C4-2B (cell line): ENCODE data around the gene CST7.

Experiments
- H3K27ac ChIP-seq: fragments of 450-650 bp; 2 replicates; pipeline ENCODE4 v1.5.1; 2017
- ZFX ChIP-seq: fragments of 450-650 bp; IDR thresholded peaks from 2 replicates; pipeline ENCODE4 v1.6.1; 2017
- TF ChIP-seq, protein P1 (sequence below): fragments of 450-650 bp; conservative IDR thresholded peaks from 2 replicates; pipeline ENCODE4 v1.5.1; 2017; ENCODE audit warnings: mild to moderate bottlenecking

Gene CST7

DNA sequence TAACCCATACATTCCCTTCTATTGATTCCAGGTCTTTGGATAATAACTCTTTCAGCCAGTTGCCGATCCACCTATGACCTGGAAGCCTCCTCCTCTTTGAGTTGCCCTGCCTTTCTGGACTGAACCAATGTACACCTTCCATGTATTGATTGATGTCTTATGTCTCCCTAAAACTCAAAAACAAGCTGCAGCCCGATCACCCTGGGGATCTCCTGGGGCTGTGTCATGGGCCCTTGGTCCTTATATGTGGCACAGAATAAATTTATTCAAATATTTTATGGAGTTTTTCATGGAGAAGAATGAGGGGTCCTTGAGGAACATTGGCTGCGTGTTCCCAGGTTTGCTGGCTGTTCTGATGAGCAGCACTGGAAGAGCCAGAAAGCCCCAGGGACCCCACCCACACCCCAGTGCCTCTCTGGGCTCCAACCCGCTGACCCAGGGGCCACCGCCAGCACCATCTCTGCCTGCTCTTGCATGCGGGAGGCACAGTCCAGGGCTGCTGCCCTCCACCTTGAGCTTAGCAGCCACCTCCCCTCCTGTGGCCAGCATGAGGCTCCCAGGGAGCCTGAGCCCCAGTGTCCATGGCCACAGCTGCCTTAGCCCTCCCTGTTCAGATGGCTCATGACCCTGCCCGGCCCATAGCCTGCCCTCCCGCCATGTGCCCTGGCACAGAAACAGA, 36.5 kb upstream of the CST7 start:
- TF ChIP-seq, protein P1, sequence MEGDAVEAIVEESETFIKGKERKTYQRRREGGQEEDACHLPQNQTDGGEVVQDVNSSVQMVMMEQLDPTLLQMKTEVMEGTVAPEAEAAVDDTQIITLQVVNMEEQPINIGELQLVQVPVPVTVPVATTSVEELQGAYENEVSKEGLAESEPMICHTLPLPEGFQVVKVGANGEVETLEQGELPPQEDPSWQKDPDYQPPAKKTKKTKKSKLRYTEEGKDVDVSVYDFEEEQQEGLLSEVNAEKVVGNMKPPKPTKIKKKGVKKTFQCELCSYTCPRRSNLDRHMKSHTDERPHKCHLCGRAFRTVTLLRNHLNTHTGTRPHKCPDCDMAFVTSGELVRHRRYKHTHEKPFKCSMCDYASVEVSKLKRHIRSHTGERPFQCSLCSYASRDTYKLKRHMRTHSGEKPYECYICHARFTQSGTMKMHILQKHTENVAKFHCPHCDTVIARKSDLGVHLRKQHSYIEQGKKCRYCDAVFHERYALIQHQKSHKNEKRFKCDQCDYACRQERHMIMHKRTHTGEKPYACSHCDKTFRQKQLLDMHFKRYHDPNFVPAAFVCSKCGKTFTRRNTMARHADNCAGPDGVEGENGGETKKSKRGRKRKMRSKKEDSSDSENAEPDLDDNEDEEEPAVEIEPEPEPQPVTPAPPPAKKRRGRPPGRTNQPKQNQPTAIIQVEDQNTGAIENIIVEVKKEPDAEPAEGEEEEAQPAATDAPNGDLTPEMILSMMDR, result no peak
- no peak for TF ChIP-seq ZFX

DNA sequence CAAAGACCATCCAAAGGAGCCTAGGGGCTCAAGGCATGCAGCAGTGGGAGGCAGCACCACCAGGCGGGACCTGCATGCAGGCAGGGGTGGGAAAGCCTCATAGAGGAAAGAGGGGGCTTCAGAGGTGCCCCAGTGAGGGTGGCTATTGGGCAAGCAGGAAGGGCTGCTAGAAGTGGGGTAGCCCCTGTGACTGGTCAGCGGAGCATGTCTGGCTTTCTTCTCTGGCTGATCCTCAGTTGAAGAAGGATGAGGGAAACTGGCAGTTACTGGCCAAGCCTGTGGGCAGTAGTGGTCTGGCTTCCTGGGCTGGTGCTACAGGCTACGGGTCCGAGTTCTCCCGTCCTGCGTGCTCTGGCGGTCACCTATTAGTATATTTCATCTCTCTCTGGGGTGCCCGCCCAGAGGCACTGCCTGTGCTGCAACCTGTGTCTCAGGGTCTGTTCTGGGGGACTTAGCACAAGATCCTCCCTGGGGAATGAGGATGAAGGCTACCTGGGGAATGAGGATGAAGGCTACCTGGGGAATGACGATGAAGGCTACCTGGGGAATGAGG, 35.9 kb upstream of the CST7 start:
- H3K27ac ChIP-seq, result no peak overlapping the region
- no peak for TF ChIP-seq ZFX
- TF ChIP-seq, protein P1, result no peak

More for the DNA sequence above, 36.5 kb upstream of the CST7 start:
- no peak overlapping the region for H3K27ac ChIP-seq

DNA sequence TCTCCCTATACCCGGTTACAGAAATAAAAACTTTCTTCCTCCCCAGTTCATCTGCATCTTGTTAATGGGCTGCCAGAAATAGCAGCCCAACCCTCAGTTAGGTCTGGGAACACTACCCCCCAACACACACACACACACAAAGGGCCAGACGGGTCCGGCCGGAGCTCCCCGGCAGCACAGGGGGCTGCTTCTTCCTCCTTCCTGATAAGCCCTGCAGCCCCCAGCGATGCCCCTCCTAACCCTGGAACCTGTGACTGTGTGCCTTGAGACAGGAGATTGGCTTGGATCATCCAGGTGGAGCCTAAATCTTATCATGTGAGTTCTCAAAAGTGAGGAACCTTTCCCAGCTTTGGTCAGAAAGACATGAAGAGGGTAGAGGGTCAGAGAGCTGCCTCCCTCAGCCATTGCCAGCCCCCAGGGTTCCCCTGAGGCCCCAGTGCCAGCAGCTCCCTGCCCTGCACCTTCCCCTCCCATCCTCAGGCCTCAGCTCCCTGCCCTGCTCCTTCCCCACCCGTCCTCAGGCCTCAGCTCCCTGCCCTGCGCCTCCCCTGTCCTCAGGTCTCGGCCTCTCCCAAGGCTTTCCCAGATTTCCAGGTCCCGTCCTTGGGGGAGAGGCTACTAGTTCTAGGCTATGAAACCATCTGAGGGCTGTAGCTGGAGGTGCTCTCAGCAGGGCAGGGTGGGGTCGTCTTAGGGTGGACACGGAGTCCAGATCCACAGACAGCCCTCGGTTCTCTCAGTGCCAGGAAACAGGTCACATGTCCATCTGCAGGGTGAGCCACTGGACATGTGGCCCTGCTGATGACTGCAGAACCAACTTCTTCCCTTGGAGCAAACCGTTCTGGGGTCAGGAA, 34.5 kb upstream of the CST7 start:
- no peak overlapping the region for H3K27ac ChIP-seq
- TF ChIP-seq, protein P1, result no peak
- TF ChIP-seq ZFX, result no peak

DNA sequence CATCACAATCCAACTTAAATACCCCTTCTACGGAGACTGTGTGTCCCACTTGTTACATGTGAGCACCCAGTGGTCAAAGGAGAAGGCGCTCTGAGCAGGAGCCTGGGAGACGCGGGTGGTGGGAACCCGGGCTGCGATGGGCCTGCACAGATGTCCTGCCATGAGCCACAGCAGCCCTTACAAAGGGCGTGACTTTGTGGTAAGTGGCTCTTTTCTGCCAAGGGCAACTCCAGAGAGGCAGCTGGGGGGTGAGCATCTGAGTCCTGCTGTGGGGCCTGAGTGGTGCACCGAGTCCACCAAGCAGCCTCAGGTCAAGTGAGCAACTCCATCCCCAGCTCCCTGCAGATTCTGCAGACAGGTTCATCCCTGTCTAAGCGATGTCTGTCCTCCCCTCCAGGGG, 33.6 kb upstream of the CST7 start:
- TF ChIP-seq, protein P1, result no peak
- no peak for TF ChIP-seq ZFX
- H3K27ac ChIP-seq, result no peak overlapping the region

DNA sequence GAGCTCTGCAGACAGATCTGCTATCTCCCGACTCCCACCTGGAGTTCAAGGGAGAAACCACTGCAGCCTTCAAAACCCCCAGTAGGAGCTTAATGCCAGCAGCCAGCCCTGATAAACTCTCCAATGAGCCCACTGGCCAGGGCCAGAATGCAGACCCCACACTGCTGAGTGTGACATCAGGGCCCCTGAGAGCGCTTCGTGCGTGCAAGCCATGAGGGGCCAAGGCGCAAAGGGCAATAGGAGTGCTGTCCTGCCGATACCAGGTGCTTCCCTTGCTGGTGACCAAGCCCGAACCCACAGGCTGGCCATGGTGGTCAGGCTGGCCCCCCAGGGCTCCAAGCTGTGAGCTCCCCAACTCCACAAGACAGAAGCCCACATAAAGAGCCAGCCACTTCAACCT, 33.2 kb upstream of the CST7 start:
- TF ChIP-seq, protein P1, result no peak
- TF ChIP-seq ZFX, result no peak
- H3K27ac ChIP-seq, result no peak overlapping the region

DNA sequence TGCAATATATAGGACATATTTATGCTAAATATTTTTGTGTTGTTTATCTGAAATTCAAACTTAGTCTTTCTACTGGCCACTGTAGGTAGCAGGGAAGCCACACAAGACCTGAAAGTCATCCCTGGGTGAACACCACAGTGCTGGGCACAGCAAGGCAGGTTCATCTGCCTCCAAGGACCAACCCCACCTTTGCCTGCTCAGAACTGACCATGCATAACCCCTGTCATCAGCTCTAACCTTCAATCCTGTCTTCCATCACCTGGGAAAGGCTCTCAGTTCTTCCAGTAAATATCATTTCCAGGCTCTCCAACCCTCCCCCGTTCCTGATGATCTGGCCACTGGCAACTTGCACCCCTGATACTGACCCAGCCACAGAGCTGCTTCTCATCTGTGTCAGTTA, 32.7 kb upstream of the CST7 start:
- H3K27ac ChIP-seq, result no peak overlapping the region
- TF ChIP-seq, protein P1, result no peak
- TF ChIP-seq ZFX, result no peak

DNA sequence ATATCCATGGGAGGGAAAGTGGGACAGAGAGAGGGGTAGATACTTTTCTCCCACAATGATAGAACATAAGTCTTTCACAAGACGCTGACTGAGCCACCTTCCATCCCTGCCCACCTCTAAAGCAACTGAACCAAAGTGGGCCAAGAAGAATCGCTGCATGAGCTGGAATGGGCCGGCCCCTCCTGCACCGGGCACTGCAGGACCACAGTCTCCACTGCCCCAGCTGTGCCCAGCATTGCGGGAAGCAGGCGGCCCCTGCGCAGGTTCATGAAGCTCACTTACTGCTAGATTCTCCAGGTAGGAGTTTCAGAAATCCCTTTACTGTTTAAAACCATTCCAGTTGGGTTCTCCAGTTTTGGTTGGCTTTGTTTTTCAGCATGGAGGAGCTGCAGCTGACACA, 32.0 kb upstream of the CST7 start:
- H3K27ac ChIP-seq, result no peak overlapping the region
- no peak for TF ChIP-seq ZFX
- TF ChIP-seq, protein P1, result no peak
